Psoas muscle (tissue), 8 donors: ENCODE data around the gene GMCL2. TPM values are rescaled to one million over a fixed set of nuclear protein-coding genes. Genes with fewer than 3 reads are reported as not detected.

ENCODE experiments used
- ATAC-seq, 4 donors: fragments of 200-7000 bp; cut with Tn5 transposase; one replicate each; pipeline ENCODE4 v1.9.1; 2020; ENCODE audit warnings: moderate library complexity in 3 of 4, mild to moderate bottlenecking in 2 of 4
- DNase-seq, 2 donors: peaks; one replicate each; pipeline ENCODE4 v3.0.0-alpha.2; 2020
- H3K27ac ChIP-seq: fragments of 200-600 bp; one replicate; pipeline ENCODE4 v1.8.0; 2022
- H3K27me3 ChIP-seq, 3 donors: fragments of 200-600 bp in 1 of 3; one replicate each; pipeline versions ENCODE4 v1.6.1 to v1.8.0; 2013 to 2022; ENCODE audit warnings: low read length in 2 of 3, mild to moderate bottlenecking in 2 of 3, moderate library complexity in 1 of 3; ENCODE audit not compliant: insufficient read depth in 3 of 3
- H3K36me3 ChIP-seq, 2 donors: fragments of 200-600 bp in 1 of 2; one replicate each; pipeline versions ENCODE4 v1.6.1 to v1.8.0; 2013 to 2022; ENCODE audit warnings: low read depth in 1 of 2, mild to moderate bottlenecking in 1 of 2, moderate library complexity in 1 of 2; ENCODE audit not compliant: insufficient read depth in 1 of 2
- H3K4me1 ChIP-seq: fragments of 200-600 bp; one replicate; pipeline ENCODE4 v1.8.0; 2022
- H3K4me3 ChIP-seq: fragments of 200-600 bp; one replicate; pipeline ENCODE4 v1.8.0; 2022; ENCODE audit warnings: mild to moderate bottlenecking
- H3K9me3 ChIP-seq: fragments of 200-600 bp; one replicate; pipeline ENCODE4 v1.8.0; 2022
- WGBS, 3 donors: extraction: QIAGEN DNeasy Blood & Tissue Kit; methylation state at CpG; one replicate each; pipeline versions ENCODE4 v1.1.6 to v1.1.7; 2013; 5-methylcytosine and 5-hydroxymethylcytosine counted together
- intact Hi-C, 2 donors: fragments of 100-400 bp; cut with DNase I; formaldehyde crosslinking; loops; one replicate each; pipeline versions ENCODE4 v1.11.0 to v1.14.2; 2022
- polyA plus RNA-seq, 3 donors: library from polyadenylated mRNA; stranded (reverse); fragments of 200-250 nt; gene quantifications; one replicate each; pipeline ENCODE4 v1.2.3, GENCODE V29; 2013
- total RNA-seq, 4 donors: library from RNA; stranded (reverse); fragmentation: NEBNext Ultra II Directional in 2 of 4; extraction: Animal tissue kit (Norgen Biotek cat#: 25700) in 2 of 4; gene quantifications; one replicate each; pipeline versions ENCODE4 v1.2.1 to v1.2.4, GENCODE V29; 2021 to 2023
- TF ChIP-seq, protein P1 (sequence below): fragments of 200-600 bp; IDR thresholded peaks from one replicate; pipeline ENCODE4 v1.8.0; 2022; ENCODE audit warnings: antibody characterized with exemption
- donor health status: healthy with polysubstance abuse.
- donor health status: DM: no; HTN: no; CAD: no; lungs with moderate emphysema.
- donor health status: Bipolar disorder and iron deficiency.
- donor health status: healthy.
- donor health status: DM: yes; HTN: yes; CAD: no.
- donor health status: DM: no; HTN: no; CAD: no.
- donor health status: DM: no; HTN: no; CAD: no.
- donor health status: DM: yes; HTN: yes; CAD: no.

GMCL2 gene
- total and polyA plus RNA-seq, 7 donors, result not detected

DNA sequence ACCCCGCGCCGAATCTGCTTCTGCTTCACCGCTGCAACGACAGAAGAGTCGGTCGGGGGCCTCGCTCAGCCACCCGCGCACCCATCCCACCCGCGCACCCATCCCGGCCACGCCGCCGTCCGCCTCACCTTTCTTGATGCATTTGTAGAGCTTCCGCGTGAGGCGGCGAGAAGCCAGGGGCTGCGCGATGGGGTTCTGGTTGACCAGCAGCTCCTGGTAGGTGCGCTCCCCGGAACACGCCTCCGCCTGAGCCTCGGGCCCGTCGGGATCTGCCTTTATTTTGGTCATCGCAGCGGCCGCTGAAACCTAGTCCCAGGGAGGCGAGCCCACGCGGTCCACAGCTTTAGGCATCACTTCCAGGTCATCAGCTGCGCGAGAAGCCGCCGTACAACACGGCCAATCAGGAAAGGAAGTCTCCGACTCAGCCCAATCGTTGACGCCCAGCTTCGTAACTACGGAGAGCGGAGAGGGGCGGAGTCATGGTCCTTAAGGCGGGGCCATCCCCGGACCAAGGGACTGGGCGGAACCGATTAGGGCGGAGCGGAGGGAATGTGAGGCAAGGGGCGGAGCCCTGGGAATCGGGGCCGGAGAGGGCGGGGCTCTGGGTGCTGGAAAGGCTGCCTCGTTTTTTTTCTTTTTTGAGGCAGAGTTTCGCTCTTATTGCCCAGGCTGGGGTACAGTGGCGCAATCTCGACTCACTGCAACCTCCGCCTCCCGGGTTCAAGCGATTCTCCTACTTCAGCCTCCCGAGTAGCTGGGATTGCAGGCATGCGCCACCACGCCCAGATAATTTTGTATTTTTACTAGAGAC lies 33.4 kb downstream of the GMCL2 start, which contains the start of gene NHP2:
Gene NHP2, minus strand, starts transcription at position 356 of the 811 bp plus-strand sequence. Its CDS starts 68 bp downstream, at position 288.
- Histone ChIP-seq H3K4me1 (peaks cover 17% of the 10 kb centered on the region), H3K27me3 (no peaks in the 10 kb centered on the region), H3K4me3 (peak within 1 kb of the TSS; percentile 96), H3K27ac (peak within 1 kb of the TSS; percentile 88), H3K9me3 (no peaks in the 10 kb centered on the region), H3K36me3 (peaks cover 4 to 26% of the 10 kb centered on the region in 2 donors)
- intact Hi-C loops, result loop anchor here in 1 of 2 donors (1.0 kb wide), 1 partner anchor 27 kb away; no protein-coding TSS in a partner anchor
- ATAC-seq (peak; percentile 98 to 99 (median 99)), DNase-seq (peak; percentile 97 to 99)
- 2 to 4% (median 3%) methylated on average over 65 to 68 of the region's 68 CpGs for WGBS, 3 donors
- TF ChIP-seq, protein P1, sequence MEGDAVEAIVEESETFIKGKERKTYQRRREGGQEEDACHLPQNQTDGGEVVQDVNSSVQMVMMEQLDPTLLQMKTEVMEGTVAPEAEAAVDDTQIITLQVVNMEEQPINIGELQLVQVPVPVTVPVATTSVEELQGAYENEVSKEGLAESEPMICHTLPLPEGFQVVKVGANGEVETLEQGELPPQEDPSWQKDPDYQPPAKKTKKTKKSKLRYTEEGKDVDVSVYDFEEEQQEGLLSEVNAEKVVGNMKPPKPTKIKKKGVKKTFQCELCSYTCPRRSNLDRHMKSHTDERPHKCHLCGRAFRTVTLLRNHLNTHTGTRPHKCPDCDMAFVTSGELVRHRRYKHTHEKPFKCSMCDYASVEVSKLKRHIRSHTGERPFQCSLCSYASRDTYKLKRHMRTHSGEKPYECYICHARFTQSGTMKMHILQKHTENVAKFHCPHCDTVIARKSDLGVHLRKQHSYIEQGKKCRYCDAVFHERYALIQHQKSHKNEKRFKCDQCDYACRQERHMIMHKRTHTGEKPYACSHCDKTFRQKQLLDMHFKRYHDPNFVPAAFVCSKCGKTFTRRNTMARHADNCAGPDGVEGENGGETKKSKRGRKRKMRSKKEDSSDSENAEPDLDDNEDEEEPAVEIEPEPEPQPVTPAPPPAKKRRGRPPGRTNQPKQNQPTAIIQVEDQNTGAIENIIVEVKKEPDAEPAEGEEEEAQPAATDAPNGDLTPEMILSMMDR, result no peak

DNA sequence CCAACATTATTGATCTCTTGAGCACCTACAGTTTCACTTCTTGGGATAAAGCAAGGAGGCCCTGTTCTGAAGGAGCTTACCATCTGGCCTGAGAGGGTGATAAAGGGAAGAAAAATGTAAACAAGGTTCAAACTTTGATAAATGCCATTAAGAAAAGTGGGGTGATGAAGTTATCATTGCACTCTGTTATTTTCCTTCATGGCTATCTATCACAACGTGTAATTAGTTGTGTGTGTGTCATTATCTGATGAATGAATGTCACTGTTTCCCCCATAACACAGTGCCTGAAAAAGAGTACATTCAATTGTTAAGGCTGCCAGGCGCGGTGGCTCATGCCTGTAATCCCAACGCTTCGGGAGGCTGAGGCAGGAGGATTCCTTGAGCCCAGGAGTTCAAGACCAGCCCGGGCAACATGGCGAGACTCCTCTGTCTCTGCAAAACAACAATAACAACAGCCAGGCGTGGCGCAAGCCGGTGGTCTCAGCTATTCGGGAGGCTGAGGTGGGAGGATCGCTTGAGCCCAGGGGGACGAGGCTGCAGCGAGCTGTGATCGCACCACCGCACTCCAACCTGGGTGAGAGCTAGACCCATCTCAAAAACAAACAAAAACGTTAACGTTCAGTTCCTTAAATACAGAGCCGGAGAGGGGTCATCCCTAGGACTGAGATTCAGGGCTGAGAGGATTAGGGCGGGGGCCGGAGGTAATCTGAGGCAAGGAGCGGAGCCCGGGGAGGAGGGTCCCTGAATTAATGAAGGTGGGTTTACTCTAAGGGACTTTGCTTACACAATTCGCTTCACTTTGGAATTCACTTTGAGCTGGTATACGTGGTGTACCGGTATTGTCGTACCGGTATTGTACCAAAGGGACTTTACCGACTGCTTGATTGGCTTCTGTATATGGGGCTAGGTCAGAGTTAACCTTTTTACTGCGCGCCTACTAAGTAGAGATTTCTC lies 34.4 kb downstream of the GMCL2 start:
- ATAC-seq (no peak), DNase-seq (no peak)
- TF ChIP-seq, protein P1, result no peak
- Histone ChIP-seq H3K27me3 (no peaks in the 10 kb centered on the region), H3K27ac (peak overlapping the region; percentile 88), H3K9me3 (no peaks in the 10 kb centered on the region), H3K4me1 (peaks cover 17% of the 10 kb centered on the region), H3K4me3 (peak overlapping the region; percentile 96), H3K36me3 (peaks cover 4 to 35% of the 10 kb centered on the region in 2 donors)
- intact Hi-C loops, result no loop called here
- WGBS, 3 donors, result 46 to 47% (median 47%) methylated on average over 31 of the region's 31 CpGs

DNA sequence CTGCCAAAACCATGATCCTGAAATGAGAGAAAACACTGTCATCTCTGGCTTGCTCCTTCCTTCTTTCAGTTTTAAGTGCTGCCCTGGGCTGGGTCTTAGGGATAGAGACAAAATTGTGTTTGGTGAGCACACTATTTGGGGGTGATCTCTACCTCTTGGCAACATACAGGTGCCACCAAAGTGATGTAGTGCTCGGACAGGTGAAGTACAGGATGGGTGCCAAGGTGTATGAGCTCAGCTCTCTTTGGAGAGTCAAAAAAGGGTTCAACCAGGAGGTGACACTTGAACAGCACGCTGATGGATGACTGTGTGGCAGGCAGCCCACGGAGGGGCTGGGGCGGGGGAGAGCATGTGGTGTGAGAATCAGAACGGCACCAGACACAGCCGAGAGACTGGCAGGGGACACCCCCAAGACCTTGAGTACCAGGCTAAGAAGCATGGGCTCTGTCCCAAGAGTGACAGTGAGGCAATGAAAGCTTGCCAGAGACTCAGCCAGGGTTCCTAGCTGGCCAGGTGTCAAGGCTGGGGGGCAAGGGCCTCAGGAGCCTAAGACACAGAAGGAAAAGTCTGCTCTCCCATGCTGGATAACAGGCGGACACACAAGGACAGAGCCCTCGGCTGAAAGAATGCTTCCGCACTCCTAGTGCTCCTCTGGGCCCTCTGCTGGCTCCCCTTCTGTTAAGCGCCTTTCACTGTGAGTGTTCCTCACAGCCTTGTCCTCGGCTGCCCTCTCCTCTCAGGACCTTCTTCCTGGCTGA lies 36.0 kb downstream of the GMCL2 start:
- ATAC-seq (no peak), DNase-seq (no peak)
- intact Hi-C loops, result no loop called here
- Histone ChIP-seq H3K9me3 (no peaks in the 10 kb centered on the region), H3K4me1 (peaks cover 17% of the 10 kb centered on the region), H3K27ac (peak overlapping the region; percentile 58), H3K27me3 (no peaks in the 10 kb centered on the region), H3K36me3 (peaks cover 4 to 51% of the 10 kb centered on the region in 2 donors), H3K4me3 (no peak overlapping the region)
- TF ChIP-seq, protein P1, result no peak
- WGBS, 3 donors, result 46 to 60% (median 54%) methylated on average over 10 to 11 of the region's 11 CpGs

DNA sequence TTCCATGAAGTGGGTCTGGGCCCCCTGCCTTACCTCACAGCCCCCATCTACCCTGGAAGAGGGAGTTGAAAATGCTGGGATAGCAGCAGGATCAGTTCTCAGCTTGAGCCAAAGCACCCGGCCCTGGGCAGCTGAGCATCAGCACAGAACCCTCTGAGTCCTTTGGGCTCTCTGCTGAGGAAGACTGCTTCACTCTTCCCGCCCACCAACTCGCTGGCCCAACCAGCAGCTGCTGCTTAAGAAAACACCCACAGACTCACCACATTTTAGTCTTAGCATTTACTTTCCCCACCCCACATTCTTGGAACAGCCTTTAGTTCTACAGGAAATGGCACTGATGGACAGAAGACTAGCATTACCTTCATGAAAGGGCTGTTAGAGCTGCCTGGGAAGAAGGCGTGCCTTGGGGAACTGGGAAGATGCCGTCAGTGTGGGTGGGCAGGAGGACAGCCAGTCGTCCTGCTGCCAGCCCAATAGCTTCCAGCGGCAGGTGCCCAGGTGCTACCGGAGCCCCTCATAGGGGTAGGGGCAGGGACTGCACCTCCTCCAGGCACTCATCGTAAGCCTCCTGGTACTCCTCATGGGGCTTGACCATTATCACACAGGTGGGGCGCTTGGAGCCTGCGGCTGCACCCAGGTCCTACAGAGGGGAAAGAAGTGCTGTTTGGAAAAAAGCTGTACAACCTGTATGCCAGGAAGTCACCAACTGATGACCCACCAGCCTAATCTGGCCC lies 37.8 kb downstream of the GMCL2 start:
- intact Hi-C loops, result no loop called here
- no peak overlapping the region for H3K27ac ChIP-seq
- 77 to 80% (median 79%) methylated on average over 11 of the region's 11 CpGs for WGBS, 3 donors
- H3K9me3 ChIP-seq, result no peaks in the 10 kb centered on the region
- DNase-seq, result no peak
- TF ChIP-seq, protein P1, result no peak
- peaks cover 22% of the 10 kb centered on the region for H3K4me1 ChIP-seq
- H3K27me3 ChIP-seq, result no peaks in the 10 kb centered on the region
- no peak for ATAC-seq
- no peak overlapping the region for H3K4me3 ChIP-seq
- peaks cover 4 to 69% of the 10 kb centered on the region in 2 donors for H3K36me3 ChIP-seq
